ENCODE results near the gene ZNRF1.
"Not testable (repeated sequence)": the region's sequence is repeated elsewhere in the genome, so short reads cannot be mapped to it uniquely, and the experiment has no call there.

Gene ZNRF1

DNA sequence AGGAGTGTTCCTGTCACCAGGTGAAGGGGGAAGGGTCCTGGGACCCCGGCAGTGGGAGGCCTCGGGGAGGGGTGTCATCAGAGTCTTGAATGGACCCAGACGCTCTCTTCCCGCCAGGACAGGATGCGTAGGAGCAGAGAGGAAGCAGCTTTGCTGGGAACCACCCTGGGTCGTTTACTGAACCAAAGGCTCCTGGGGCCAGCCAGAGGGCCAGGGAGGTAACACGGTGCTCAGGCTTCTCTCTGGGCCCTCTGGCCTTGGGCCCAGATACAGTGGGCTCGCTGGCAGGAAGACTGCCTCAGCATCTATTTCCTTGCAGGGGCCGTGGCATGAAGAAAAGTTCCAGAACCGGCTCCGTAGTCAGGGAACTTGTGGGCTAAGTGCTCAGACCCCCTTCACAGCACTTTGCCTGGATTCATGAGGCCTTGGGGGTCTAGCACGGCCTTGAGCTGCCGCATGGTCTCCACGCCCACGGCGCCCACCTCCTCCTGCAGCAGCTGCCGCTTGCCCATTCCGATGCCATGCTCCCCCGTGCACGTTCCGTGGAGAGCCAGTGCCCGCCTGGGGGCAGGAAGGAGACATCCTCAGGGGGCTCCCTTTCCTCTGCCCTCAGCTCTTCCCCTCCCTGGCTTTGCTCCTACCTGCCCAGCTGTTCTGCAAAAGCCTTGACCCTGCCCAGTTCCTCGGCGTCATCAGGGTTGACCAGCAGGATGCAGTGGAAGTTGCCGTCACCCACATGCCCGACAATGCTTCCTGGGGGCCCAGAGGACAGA lies 113.3 kb downstream of the ZNRF1 start:
- DNase-seq = no peak

GRCh38 chr16:75112734-75113491 lies 114.1 kb downstream of the ZNRF1 start:
- no peak for DNase-seq

GRCh38 chr16:75113541-75114121 lies 114.8 kb downstream of the ZNRF1 start:
- DNase-seq = no peak

GRCh38 chr16:75114179-75114945 lies 115.5 kb downstream of the ZNRF1 start:
- DNase-seq = peak in 11 of 56 donors; percentile 9 to 60 (median 28)

GRCh38 chr16:75114946-75115825 lies 116.4 kb downstream of the ZNRF1 start:
- DNase-seq = no peak

- peak in 54 of 56 donors; percentile 29 to 96 (median 82) for DNase-seq
Observed at GRCh38 chr16:75116081-75116910, 117.5 kb downstream of the ZNRF1 start, which contains the start of gene LDHD. LDHD (minus strand) TSS chr16:75116780; CDS start chr16:75116720, 60 bp downstream.

DNA sequence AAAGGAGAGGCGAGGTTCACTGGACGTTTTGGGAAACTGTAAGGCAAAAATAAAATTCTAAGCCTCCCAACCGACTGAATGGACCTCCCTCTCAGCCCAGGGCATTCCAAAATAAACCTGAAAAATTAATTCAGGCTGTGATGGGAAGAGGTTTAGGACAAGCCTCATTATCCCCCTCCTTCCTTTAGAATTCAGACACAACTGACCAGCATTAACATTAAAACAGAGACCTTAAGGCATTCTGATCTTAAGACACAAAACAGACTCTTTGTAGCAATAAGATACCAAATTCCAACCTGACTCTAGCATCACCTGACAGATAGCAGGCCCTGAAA lies 118.1 kb downstream of the ZNRF1 start:
- DNase-seq = no peak

DNA sequence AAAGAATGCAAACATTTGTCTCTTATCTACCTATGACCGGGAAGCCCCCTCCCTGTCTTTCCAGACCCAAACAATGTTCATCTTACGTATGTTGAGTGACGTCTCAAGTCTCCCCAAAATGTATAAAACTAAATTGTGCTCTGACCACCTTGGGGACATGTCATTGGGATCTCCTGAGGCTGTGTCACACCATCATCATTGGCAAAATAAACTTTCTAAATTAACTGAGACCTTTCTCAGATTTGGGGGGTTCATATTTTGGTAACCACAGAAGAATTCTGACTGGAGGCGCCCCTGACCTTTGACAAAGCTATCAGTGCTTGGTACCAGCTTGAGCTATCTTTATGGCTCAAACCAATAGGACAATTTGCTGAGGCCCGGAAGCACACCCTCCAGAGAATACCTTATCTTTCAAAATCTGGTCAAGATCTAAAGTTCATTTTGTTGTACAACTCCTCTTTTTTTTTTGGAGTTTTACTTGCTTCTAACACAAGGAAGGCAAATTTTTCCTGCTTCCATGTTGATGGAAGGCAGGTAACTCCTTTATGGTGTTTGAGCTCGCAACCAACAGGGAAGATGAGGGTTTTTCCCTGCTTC lies 120.2 kb downstream of the ZNRF1 start:
- no peak for DNase-seq

GRCh38 chr16:75120253-75120652 lies 121.4 kb downstream of the ZNRF1 start:
- no peak for DNase-seq

DNA sequence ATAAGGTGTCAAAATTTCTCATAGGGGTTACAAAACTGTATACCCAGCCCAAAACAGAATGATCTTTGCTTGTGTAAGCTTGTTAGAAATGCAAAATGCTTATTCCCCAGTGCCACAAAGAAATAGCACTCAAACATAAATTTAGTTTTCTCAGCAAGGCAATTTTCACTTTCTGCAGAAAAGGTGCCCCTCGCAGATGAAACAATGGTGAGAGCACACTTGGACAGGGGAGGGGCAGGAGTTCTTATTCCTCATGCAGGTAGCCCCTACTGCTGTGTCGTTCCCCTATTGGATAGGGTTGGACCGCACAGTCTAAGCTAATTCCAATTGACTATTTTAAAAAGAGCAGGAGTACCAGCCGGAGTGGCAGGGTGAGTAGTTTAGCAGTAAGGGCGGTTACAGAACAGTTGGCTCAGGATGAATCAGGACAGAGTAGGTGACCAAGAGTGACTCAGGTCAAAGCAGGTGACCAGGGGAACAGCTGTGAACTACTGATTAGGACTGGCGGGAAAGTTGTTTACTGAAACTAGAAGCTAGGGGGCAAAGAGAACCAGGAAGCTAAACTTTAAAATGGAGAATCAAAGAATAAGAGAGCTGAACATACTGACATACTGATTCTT lies 123.2 kb downstream of the ZNRF1 start:
- no peak for DNase-seq

DNA sequence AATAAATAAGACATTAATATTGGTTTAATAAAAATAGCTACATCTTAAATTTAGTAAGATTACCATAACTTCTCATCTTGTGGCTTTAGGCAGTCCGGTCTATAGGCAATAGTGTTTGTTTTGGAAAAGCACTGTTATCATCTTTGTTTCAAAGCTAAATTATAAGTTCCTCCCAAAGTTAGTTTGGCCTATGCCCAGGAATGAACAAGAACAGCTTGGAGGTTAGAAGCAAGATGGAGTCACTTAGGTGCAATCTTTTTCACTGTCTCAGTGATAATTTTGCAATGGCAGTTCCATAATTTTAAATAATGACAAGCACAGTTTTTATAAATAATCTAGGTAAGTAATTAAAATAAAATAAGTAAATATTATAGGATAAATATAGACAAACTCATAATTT lies 123.8 kb downstream of the ZNRF1 start:
- no peak for DNase-seq

GRCh38 chr16:75127713-75128415 lies 129.0 kb downstream of the ZNRF1 start:
- no peak for DNase-seq

GRCh38 chr16:75129421-75130149 lies 130.8 kb downstream of the ZNRF1 start:
- not testable (repeated sequence) for DNase-seq

- DNase-seq = no peak
Observed at GRCh38 chr16:75130150-75130771, 131.4 kb downstream of the ZNRF1 start.

DNA sequence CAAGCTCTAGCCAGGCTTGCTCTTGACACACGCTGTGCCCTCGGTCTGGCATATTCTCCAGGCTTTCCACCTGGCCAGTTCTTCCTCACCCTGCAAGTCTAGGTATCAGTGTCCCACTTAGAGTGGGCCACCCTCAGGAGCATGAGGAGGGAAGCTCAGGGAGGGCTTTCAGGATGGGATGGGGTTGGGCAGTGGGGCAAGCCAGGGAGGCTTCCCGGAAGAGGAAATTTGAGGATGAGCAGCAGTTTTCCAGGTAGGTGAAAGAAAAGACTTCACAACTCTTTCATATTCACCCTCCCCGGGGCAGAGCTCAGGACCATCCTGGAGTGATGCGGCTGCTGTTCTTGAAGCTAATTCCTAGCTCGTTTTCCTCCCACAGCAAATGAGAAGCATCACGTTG lies 132.3 kb downstream of the ZNRF1 start:
- no peak for DNase-seq

GRCh38 chr16:75138233-75138632 lies 139.4 kb downstream of the ZNRF1 start:
- DNase-seq = no peak

GRCh38 chr16:75138636-75139035 lies 139.8 kb downstream of the ZNRF1 start:
- no peak for DNase-seq
